Chondrocyte (in vitro differentiated cells): ENCODE results near the gene EEF1AKMT4. TPM values are rescaled to one million over a fixed set of nuclear protein-coding genes. Genes with fewer than 3 reads are reported as not detected.
A peak's percentile ranks its signal among the peaks of the same experiment; 100 is the strongest.

Experiments
- DNase-seq: peaks from one replicate; pipeline ENCODE4 v3.0.0; 2021; ENCODE audit warnings: mixed read lengths, low spot score
- H3K27ac Mint-ChIP-seq: one replicate; pipeline ENCODE4 v1.8.0; 2021; ENCODE audit warnings: mild to moderate bottlenecking, moderate library complexity, mixed read lengths; ENCODE audit not compliant: unreplicated experiment
- H3K27me3 Mint-ChIP-seq: 2 replicates; pipeline ENCODE4 v1.8.0; 2021; ENCODE audit warnings: low read depth, mixed read lengths
- H3K36me3 Mint-ChIP-seq: 2 replicates; pipeline ENCODE4 v1.8.0; 2021; ENCODE audit warnings: low read depth, mixed read lengths
- H3K4me1 Mint-ChIP-seq: 2 replicates; pipeline ENCODE4 v1.8.0; 2021; ENCODE audit warnings: low read depth, mild to moderate bottlenecking, mixed read lengths
- H3K4me3 Mint-ChIP-seq: one replicate; pipeline ENCODE4 v1.8.0; 2021; ENCODE audit warnings: mild to moderate bottlenecking, moderate library complexity, mixed read lengths; ENCODE audit not compliant: unreplicated experiment
- H3K9me3 Mint-ChIP-seq: 2 replicates; pipeline ENCODE4 v1.8.0; 2021; ENCODE audit warnings: low read depth, mixed read lengths
- microRNA-seq: library from miRNA; unstranded; fragments of <30 nt; microRNA quantifications from one replicate; pipeline ENCODE4 v1.2.0, GENCODE V29; 2020; ENCODE audit warnings: borderline number of aligned reads
- total RNA-seq: library from RNA; stranded (reverse); gene quantifications from 3 replicates; pipeline ENCODE4 v1.2.1, GENCODE V29; 2021
- TF ChIP-seq, protein P1 (sequence below): fragments of 200-600 bp; sonication (generic); IDR thresholded peaks from 2 replicates; pipeline ENCODE4 v1.5.0; 2021; ENCODE audit warnings: antibody characterized with exemption, mild to moderate bottlenecking, moderate library complexity

Gene EEF1AKMT4
- total RNA-seq, 1 donor from 2014 or later = 4.3 TPM

DNA sequence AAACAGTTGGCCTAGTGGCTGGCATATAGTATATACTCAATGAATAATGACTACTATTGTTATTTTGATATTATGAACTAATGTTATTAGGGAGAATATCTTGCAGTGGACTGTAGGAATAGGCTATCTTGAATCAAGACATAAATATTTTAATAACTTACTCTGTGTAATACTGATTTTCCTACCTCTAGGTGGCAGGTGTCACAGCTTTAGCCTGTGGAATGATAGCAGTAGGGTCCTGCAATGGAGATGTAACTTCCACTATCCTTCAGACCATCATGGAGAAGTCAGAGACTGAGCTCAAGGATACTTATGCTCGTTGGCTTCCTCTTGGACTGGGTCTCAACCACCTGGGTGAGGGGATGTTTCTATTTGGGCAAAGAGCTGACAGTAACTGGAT is 56.1 kb downstream of the EEF1AKMT4 start:
- H3K27me3 Mint-ChIP-seq = no peaks in the 10 kb centered on the region
- DNase-seq = no peak
- no peak overlapping the region for H3K27ac Mint-ChIP-seq
- TF ChIP-seq, protein P1, sequence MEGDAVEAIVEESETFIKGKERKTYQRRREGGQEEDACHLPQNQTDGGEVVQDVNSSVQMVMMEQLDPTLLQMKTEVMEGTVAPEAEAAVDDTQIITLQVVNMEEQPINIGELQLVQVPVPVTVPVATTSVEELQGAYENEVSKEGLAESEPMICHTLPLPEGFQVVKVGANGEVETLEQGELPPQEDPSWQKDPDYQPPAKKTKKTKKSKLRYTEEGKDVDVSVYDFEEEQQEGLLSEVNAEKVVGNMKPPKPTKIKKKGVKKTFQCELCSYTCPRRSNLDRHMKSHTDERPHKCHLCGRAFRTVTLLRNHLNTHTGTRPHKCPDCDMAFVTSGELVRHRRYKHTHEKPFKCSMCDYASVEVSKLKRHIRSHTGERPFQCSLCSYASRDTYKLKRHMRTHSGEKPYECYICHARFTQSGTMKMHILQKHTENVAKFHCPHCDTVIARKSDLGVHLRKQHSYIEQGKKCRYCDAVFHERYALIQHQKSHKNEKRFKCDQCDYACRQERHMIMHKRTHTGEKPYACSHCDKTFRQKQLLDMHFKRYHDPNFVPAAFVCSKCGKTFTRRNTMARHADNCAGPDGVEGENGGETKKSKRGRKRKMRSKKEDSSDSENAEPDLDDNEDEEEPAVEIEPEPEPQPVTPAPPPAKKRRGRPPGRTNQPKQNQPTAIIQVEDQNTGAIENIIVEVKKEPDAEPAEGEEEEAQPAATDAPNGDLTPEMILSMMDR = peak; percentile 74
- H3K4me1 Mint-ChIP-seq = peaks cover 7% of the 10 kb centered on the region
- H3K4me3 Mint-ChIP-seq = no peak overlapping the region
- peaks cover 63% of the 10 kb centered on the region for H3K36me3 Mint-ChIP-seq
- H3K9me3 Mint-ChIP-seq = no peaks in the 10 kb centered on the region

DNA sequence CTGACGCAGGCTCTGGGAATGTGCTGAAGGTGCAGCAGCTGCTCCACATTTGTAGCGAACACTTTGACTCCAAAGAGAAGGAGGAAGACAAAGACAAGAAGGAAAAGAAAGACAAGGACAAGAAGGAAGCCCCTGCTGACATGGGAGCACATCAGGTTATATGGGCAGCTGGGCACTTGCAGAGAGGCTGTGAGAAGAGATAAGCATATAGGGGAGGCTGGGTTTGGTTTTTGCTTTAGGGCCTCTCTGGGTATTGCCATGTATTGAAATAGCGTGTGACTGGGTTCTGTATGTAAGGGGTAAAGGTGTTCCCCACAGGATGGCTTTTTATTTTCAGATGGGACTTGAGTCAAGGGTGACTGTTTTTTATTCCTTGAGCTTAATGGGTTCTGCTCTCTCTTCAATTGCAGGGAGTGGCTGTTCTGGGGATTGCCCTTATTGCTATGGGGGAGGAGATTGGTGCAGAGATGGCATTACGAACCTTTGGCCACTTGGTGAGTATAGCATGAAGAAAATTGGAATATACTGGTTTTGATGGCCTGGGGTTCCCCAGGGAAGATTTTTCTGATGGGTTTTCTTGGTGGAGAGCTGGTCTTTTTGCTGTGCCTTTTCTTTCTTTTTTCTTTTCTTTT is 57.0 kb downstream of the EEF1AKMT4 start:
- TF ChIP-seq, protein P1 = no peak
- Mint-ChIP-seq H3K36me3 (peaks cover 61% of the 10 kb centered on the region), H3K27ac (no peak overlapping the region), H3K9me3 (no peaks in the 10 kb centered on the region), H3K27me3 (no peaks in the 10 kb centered on the region), H3K4me3 (no peak overlapping the region), H3K4me1 (peaks cover 3% of the 10 kb centered on the region)
- DNase-seq = no peak

DNA sequence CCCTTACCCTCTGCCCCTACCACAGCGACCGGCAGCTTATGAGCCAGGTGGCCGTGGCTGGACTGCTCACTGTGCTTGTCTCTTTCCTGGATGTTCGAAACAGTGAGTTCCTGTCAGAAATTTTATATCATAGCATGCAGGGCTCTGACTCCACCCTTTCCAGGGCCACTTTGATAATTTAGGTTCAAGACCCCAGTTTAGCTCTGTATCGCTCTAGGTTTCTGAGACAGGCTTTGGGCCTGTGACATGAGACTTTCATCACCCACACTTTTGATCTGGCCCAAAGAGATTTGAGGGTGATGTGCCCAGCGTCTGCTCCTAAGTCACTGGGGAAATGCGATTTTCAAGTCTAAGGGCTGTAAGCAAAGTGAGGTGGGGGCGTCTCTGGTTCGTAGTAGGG is 58.4 kb downstream of the EEF1AKMT4 start:
- H3K27me3 Mint-ChIP-seq = no peaks in the 10 kb centered on the region
- H3K4me3 Mint-ChIP-seq = no peak overlapping the region
- peaks cover 52% of the 10 kb centered on the region for H3K36me3 Mint-ChIP-seq
- H3K27ac Mint-ChIP-seq = no peak overlapping the region
- TF ChIP-seq, protein P1 = no peak
- DNase-seq = no peak
- no peaks in the 10 kb centered on the region for H3K9me3 Mint-ChIP-seq
- no peaks in the 10 kb centered on the region for H3K4me1 Mint-ChIP-seq

Small RNAs within 50 kb of the gene (microRNA-seq; reads per million reads assigned to microRNA genes)
- not detected for gene MIR1224

Other genes starting within 250 kb of the EEF1AKMT4 start
- gene ABCC5, start 231.8 kb upstream of the EEF1AKMT4 start, total RNA-seq = 22.0 to 26.8 TPM (median 23.8 TPM) in 3 replicates
- gene HTR3D, start 217.9 kb upstream of the EEF1AKMT4 start, total RNA-seq = not detected in 3 replicates
- gene HTR3C, start 196.6 kb upstream of the EEF1AKMT4 start, total RNA-seq = not detected in 3 replicates
- not detected in 3 replicates for gene HTR3E, start 152.6 kb upstream of the EEF1AKMT4 start, total RNA-seq
- 24.0 to 31.8 TPM (median 26.1 TPM) in 3 replicates for gene EIF2B5, start 114.3 kb upstream of the EEF1AKMT4 start, total RNA-seq
- 88.1 to 113 TPM (median 102 TPM) in 3 replicates for gene DVL3, start 94.3 kb upstream of the EEF1AKMT4 start, total RNA-seq
- gene AP2M1, start 74.8 kb upstream of the EEF1AKMT4 start, total RNA-seq = 455 to 492 TPM (median 488 TPM) in 3 replicates
- 52.8 to 68.9 TPM (median 53.8 TPM) in 3 replicates for gene ABCF3, start 63.5 kb upstream of the EEF1AKMT4 start, total RNA-seq
- 0.25 TPM in 1 of 3 replicates, not detected in the others for gene VWA5B2, start 20.1 kb upstream of the EEF1AKMT4 start, total RNA-seq
- gene ALG3, start 710 bp upstream of the EEF1AKMT4 start, total RNA-seq = 33.3 to 43.7 TPM (median 36.8 TPM) in 3 replicates
- 3.2 to 5.3 TPM (median 3.9 TPM) in 3 replicates for gene CAMK2N2, start 11.9 kb downstream of the EEF1AKMT4 start, total RNA-seq
- not detected in 3 replicates for gene ECE2, start 26.4 kb downstream of the EEF1AKMT4 start, total RNA-seq
- 237 to 288 TPM (median 238 TPM) in 3 replicates for gene PSMD2, start 49.6 kb downstream of the EEF1AKMT4 start, total RNA-seq
- gene EIF4G1, start 64.9 kb downstream of the EEF1AKMT4 start, total RNA-seq = 388 to 532 TPM (median 403 TPM) in 3 replicates
- gene FAM131A, start 87.9 kb downstream of the EEF1AKMT4 start, total RNA-seq = 13.4 to 15.3 TPM (median 13.4 TPM) in 3 replicates
- gene CLCN2, start 111.9 kb downstream of the EEF1AKMT4 start, total RNA-seq = 3.1 to 6.5 TPM (median 3.1 TPM) in 3 replicates
- 49.8 to 71.0 TPM (median 50.4 TPM) in 3 replicates for gene POLR2H, start 112.0 kb downstream of the EEF1AKMT4 start, total RNA-seq
- gene THPO, start 128.5 kb downstream of the EEF1AKMT4 start, total RNA-seq = not detected in 3 replicates
- gene CHRD, start 130.4 kb downstream of the EEF1AKMT4 start, total RNA-seq = 1.4 to 4.7 TPM (median 1.5 TPM) in 3 replicates